Measurements from ENCODE around the gene ERN1. TPM values are rescaled to one million over a fixed set of nuclear protein-coding genes. Genes with fewer than 3 reads are reported as not detected.

Gene ERN1
- total RNA-seq, 2 donors from 2014 or later, result 63.3 to 77.1 TPM

- peaks cover 83% of the 10 kb centered on the region for H3K4me1 ChIP-seq
Observed at GRCh38 chr17:64059756-64060155, 70.2 kb downstream of the ERN1 start.

GRCh38 chr17:64058621-64059020 is 71.3 kb downstream of the ERN1 start:
- intact Hi-C loops (cut with DNase I), result no loop called here
- H3K9me3 ChIP-seq, result no peaks in the 10 kb centered on the region
- H3K27ac ChIP-seq, result peak overlapping the region; percentile 53 to 86 (median 76)
- H3K4me3 ChIP-seq, result no peak overlapping the region
- peak; percentile 66 for ATAC-seq
- TF ChIP-seq, protein P1, sequence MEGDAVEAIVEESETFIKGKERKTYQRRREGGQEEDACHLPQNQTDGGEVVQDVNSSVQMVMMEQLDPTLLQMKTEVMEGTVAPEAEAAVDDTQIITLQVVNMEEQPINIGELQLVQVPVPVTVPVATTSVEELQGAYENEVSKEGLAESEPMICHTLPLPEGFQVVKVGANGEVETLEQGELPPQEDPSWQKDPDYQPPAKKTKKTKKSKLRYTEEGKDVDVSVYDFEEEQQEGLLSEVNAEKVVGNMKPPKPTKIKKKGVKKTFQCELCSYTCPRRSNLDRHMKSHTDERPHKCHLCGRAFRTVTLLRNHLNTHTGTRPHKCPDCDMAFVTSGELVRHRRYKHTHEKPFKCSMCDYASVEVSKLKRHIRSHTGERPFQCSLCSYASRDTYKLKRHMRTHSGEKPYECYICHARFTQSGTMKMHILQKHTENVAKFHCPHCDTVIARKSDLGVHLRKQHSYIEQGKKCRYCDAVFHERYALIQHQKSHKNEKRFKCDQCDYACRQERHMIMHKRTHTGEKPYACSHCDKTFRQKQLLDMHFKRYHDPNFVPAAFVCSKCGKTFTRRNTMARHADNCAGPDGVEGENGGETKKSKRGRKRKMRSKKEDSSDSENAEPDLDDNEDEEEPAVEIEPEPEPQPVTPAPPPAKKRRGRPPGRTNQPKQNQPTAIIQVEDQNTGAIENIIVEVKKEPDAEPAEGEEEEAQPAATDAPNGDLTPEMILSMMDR (IDR thresholded peaks at IDR 0.05), result no peak
- no peak for TF ChIP-seq POLR2A (IDR thresholded peaks at IDR 0.05)
- WGBS, 2 donors, result 44 to 48% methylated on average over 5 of the region's 5 CpGs
- H3K4me1 ChIP-seq, result peaks cover 71% of the 10 kb centered on the region
- DNase-seq, result peak; percentile 85 to 89 (median 88)
- H3K27me3 ChIP-seq, result no peaks in the 10 kb centered on the region
- peaks cover 0 to 14% of the 10 kb centered on the region in 2 donors for H3K36me3 ChIP-seq (replicated peaks in 1 of 2; ENCODE audit: insufficient read depth in 1 of 2, low read depth in 2 of 2)

More at GRCh38 chr17:64059756-64060155, 70.2 kb downstream of the ERN1 start:
- intact Hi-C loops (cut with DNase I), result loop anchor here (5.0 kb wide), 1 partner anchor 63 kb away; no protein-coding TSS in a partner anchor
- TF ChIP-seq, protein P1 (IDR thresholded peaks at IDR 0.05), result no peak
- TF ChIP-seq POLR2A (IDR thresholded peaks at IDR 0.05), result no peak
- DNase-seq (no peak), ATAC-seq (no peak)
- no peak overlapping the region for H3K4me3 ChIP-seq
- H3K9me3 ChIP-seq, result no peaks in the 10 kb centered on the region
- WGBS, 2 donors, result 95 to 97% methylated on average over 2 of the region's 2 CpGs
- H3K27ac ChIP-seq, result peak overlapping the region in 3 of 4 donors; percentile 66 to 86 (median 85)
- H3K36me3 ChIP-seq (replicated peaks in 1 of 2; ENCODE audit: insufficient read depth in 1 of 2, low read depth in 2 of 2), result peaks cover 0 to 4% of the 10 kb centered on the region in 2 donors
- H3K27me3 ChIP-seq, result no peaks in the 10 kb centered on the region

- Histone ChIP-seq H3K27ac (peak overlapping the region in 3 of 4 donors; percentile 82 to 86 (median 85)), H3K9me3 (no peaks in the 10 kb centered on the region), H3K4me1 (peaks cover 64% of the 10 kb centered on the region), H3K4me3 (no peak overlapping the region), H3K27me3 (no peaks in the 10 kb centered on the region), H3K36me3 (replicated peaks in 1 of 2; ENCODE audit: insufficient read depth in 1 of 2, low read depth in 2 of 2) (peaks cover 0 to 22% of the 10 kb centered on the region in 2 donors)
- TF ChIP-seq, protein P1 (IDR thresholded peaks at IDR 0.05), result no peak
- no peak for TF ChIP-seq POLR2A (IDR thresholded peaks at IDR 0.05)
- DNase-seq (no peak), ATAC-seq (no peak)
- intact Hi-C loops (cut with DNase I), result no loop called here
- WGBS, 2 donors, result 52 to 76% methylated on average over 9 of the region's 9 CpGs
Observed at GRCh38 chr17:64057701-64058263, 72.2 kb downstream of the ERN1 start.

GRCh38 chr17:64056269-64057005 is 73.5 kb downstream of the ERN1 start:
- DNase-seq (peak; percentile 66 to 83 (median 74)), ATAC-seq (peak; percentile 83)
- TF ChIP-seq, protein P1 (IDR thresholded peaks at IDR 0.05), result peak in 4 of 7 experiments; percentile 5 to 41 (median 28)
- TF ChIP-seq POLR2A (IDR thresholded peaks at IDR 0.05), result peak in 2 of 3 donors; percentile 22 to 30
- Histone ChIP-seq H3K27ac (peak overlapping the region; percentile 82 to 94 (median 86)), H3K36me3 (replicated peaks in 1 of 2; ENCODE audit: insufficient read depth in 1 of 2, low read depth in 2 of 2) (peaks cover 0 to 28% of the 10 kb centered on the region in 2 donors), H3K4me3 (no peak overlapping the region), H3K27me3 (no peaks in the 10 kb centered on the region), H3K4me1 (peaks cover 57% of the 10 kb centered on the region), H3K9me3 (no peaks in the 10 kb centered on the region)
- intact Hi-C loops (cut with DNase I), result no loop called here
- WGBS, 2 donors, result 44 to 46% methylated on average over 12 of the region's 12 CpGs

Measured in body of pancreas (tissue), 4 donors.